ENCODE measurements around the gene CCDC138. TPM values are rescaled to one million over a fixed set of nuclear protein-coding genes. Genes with fewer than 3 reads are reported as not detected.

The CCDC138 gene
- total RNA-seq, 1 donor from 2014 or later, result 4.1 TPM

DNA sequence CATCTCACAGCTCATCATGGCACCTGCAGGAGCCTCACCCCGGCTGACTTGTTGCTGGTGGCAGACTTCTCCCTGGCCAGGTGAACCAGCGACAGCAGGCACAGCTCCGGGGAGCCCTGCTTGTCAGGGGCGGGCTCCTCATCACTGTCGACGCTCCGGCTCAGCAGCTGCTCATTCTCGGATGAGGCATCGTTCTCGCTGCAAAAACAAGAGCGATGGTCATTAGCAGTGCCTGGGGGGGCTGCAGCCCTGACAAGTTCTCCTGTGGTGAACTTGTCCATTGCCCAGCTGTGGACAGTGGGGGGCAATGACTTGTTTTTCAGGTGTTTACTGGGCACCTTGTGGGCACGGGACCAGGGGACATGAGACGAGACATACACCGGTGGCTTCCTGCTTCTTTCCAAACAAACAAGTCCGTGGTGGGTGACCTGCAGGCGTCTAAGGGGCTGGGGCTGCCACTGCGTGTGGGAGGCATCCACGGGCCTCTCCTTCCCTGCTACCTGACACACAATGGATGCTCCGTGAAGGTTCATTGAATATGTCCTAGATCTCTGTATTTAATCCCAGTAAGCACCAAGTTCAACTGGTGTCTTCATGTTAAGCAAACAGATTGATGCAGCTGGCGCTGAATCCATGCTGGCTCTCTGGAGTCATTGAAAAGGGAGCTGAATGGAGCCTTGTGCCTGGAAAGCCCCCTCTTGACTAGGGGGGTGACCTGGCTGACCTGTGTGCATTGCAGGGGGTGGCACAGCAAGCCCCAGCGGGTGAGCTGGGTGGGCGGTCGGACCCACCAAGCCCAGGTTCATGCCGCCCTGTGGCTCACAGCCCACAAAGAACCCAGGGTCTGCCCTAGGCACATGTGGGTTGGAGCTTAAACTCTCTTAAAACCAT is 121.5 kb downstream of the CCDC138 start:
- Mint-ChIP-seq H3K36me3 (ENCODE audit: low read depth) (no peaks in the 10 kb centered on the region), H3K9me3 (ENCODE audit: low read depth) (no peaks in the 10 kb centered on the region), H3K4me3 (ENCODE audit: unreplicated experiment) (no peak overlapping the region), H3K27ac (ENCODE audit: unreplicated experiment) (no peak overlapping the region), H3K4me1 (ENCODE audit: low read depth) (no peaks in the 10 kb centered on the region), H3K27me3 (ENCODE audit: low read depth) (peaks cover 22% of the 10 kb centered on the region)
- no peak for TF ChIP-seq CTCF (IDR thresholded peaks at IDR 0.05)
- no peak for DNase-seq (ENCODE audit: low spot score)

GRCh38 chr2:108908713-108909070 is 122.1 kb downstream of the CCDC138 start:
- no peak overlapping the region for H3K4me3 Mint-ChIP-seq (ENCODE audit: unreplicated experiment)
- no peaks in the 10 kb centered on the region for H3K36me3 Mint-ChIP-seq (ENCODE audit: low read depth)
- H3K27me3 Mint-ChIP-seq (ENCODE audit: low read depth), result peaks cover 22% of the 10 kb centered on the region
- no peaks in the 10 kb centered on the region for H3K4me1 Mint-ChIP-seq (ENCODE audit: low read depth)
- no peak for TF ChIP-seq CTCF (IDR thresholded peaks at IDR 0.05)
- no peak for DNase-seq (ENCODE audit: low spot score)
- no peak overlapping the region for H3K27ac Mint-ChIP-seq (ENCODE audit: unreplicated experiment)
- H3K9me3 Mint-ChIP-seq (ENCODE audit: low read depth), result no peaks in the 10 kb centered on the region

GRCh38 chr2:108909275-108909823 is 122.8 kb downstream of the CCDC138 start:
- Mint-ChIP-seq H3K9me3 (ENCODE audit: low read depth) (no peaks in the 10 kb centered on the region), H3K36me3 (ENCODE audit: low read depth) (no peaks in the 10 kb centered on the region), H3K4me3 (ENCODE audit: unreplicated experiment) (no peak overlapping the region), H3K27ac (ENCODE audit: unreplicated experiment) (no peak overlapping the region), H3K4me1 (ENCODE audit: low read depth) (no peaks in the 10 kb centered on the region), H3K27me3 (ENCODE audit: low read depth) (peaks cover 22% of the 10 kb centered on the region)
- TF ChIP-seq CTCF (IDR thresholded peaks at IDR 0.05), result no peak
- no peak for DNase-seq (ENCODE audit: low spot score)

- H3K9me3 Mint-ChIP-seq (ENCODE audit: low read depth), result no peaks in the 10 kb centered on the region
- no peak for TF ChIP-seq CTCF (IDR thresholded peaks at IDR 0.05)
- no peaks in the 10 kb centered on the region for H3K4me1 Mint-ChIP-seq (ENCODE audit: low read depth)
- no peak overlapping the region for H3K27ac Mint-ChIP-seq (ENCODE audit: unreplicated experiment)
- H3K27me3 Mint-ChIP-seq (ENCODE audit: low read depth), result peaks cover 18% of the 10 kb centered on the region
- no peak for DNase-seq (ENCODE audit: low spot score)
- H3K36me3 Mint-ChIP-seq (ENCODE audit: low read depth), result no peaks in the 10 kb centered on the region
- no peak overlapping the region for H3K4me3 Mint-ChIP-seq (ENCODE audit: unreplicated experiment)
Observed at GRCh38 chr2:108910011-108910431, 123.5 kb downstream of the CCDC138 start.

DNA sequence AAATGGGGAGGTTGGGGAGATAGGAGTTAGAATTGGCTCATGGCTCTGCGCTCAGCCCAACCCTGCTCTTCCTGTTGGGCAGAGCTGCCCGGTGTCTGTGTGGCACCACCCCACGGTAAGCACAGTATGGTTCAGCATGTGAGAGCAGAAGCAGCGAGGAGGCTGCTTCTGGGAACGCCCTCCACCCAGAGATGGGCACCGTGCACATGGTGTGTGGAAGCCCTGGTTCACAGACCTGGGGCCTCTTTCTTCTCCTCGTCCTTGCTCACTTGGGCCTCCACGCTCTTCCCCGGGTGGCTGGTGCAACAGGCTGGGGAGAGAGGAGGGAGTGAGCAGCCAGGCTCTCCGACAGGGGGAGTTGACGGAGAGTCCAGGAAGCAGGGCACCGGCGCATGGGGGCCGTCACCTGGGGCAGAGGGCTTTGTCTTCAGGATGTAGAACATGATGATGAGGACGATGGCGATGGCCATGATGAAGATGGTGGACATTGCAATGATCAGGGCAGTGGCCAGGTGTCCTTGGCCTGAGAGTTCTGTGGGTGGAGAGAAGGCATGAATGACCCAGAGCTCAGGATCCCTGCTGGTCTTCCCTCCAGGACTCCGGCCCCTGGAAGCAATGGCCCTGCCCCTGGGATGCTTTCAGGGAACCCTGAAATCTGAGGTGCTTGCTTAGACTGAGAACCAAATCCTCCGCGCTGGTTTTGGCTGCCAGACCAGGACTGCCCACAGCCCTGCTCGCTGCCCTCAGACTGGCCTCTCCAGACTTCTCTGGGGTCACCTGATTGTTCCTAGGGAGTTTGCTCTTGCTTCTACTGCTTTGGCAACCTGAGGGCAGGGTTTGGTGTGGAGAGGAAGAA is 124.2 kb downstream of the CCDC138 start:
- no peaks in the 10 kb centered on the region for H3K4me1 Mint-ChIP-seq (ENCODE audit: low read depth)
- H3K36me3 Mint-ChIP-seq (ENCODE audit: low read depth), result no peaks in the 10 kb centered on the region
- H3K27me3 Mint-ChIP-seq (ENCODE audit: low read depth), result peaks cover 16% of the 10 kb centered on the region
- TF ChIP-seq CTCF (IDR thresholded peaks at IDR 0.05), result no peak
- no peaks in the 10 kb centered on the region for H3K9me3 Mint-ChIP-seq (ENCODE audit: low read depth)
- no peak overlapping the region for H3K4me3 Mint-ChIP-seq (ENCODE audit: unreplicated experiment)
- DNase-seq (ENCODE audit: low spot score), result no peak
- no peak overlapping the region for H3K27ac Mint-ChIP-seq (ENCODE audit: unreplicated experiment)

Measured in chondrocyte (in vitro differentiated cells).